Measurements from ENCODE around the gene PLA2G5. TPM values are rescaled to one million over a fixed set of nuclear protein-coding genes. Genes with fewer than 3 reads are reported as not detected.

The PLA2G5 gene
- total RNA-seq, 1 donor from 2014 or later = not detected

Other genes with a start within 250 kb of the PLA2G5 start
- 10.6 and 12.5 TPM in 2 replicates for gene OTUD3, start 187.8 kb upstream of the PLA2G5 start, total RNA-seq
- not detected in 2 replicates for gene PLA2G2E, start 146.6 kb upstream of the PLA2G5 start, total RNA-seq
- gene PLA2G2A, start 90.6 kb upstream of the PLA2G5 start, total RNA-seq = not detected in 2 replicates
- gene PLA2G2D, start 49.3 kb downstream of the PLA2G5 start, total RNA-seq = not detected in 2 replicates
- not detected in 2 replicates for gene PLA2G2F, start 69.1 kb downstream of the PLA2G5 start, total RNA-seq
- gene UBXN10, start 115.9 kb downstream of the PLA2G5 start, total RNA-seq = 0.03 TPM in 1 of 2 replicates, not detected in the other
- gene PLA2G2C, start 116.3 kb downstream of the PLA2G5 start, total RNA-seq = not detected in 2 replicates
- gene VWA5B1, start 220.7 kb downstream of the PLA2G5 start, total RNA-seq = not detected in 2 replicates